Panc1 (cell line): ENCODE data around the gene FRMPD1. TPM values are rescaled to one million over a fixed set of nuclear protein-coding genes. Genes with fewer than 3 reads are reported as not detected.

Source experiments
- ATAC-seq: fragments of 200-7000 bp; cut with Tn5 transposase; 2 replicates; pipeline ENCODE4 v1.9.1; 2020; ENCODE audit warnings: mild to moderate bottlenecking, moderate library complexity
- BruUV-seq: library from RNA; stranded (reverse); fragments of 400-500 nt; replicated peaks from 2 replicates; lab custom pipeline; 2021; lab: Mats Ljungman, UMichigan
- CTCF ChIA-PET: fragments of 300-600 bp; sonication (Branson Sonifier 250); formaldehyde crosslinking; loops from one replicate; lab custom pipeline; 2022; ENCODE audit warnings: antibody characterized with exemption; lab: Charles Lee
- POLR2A ChIA-PET: fragments of 300-600 bp; sonication (Branson Sonifier 250); formaldehyde crosslinking; loops from one replicate; lab custom pipeline; 2022; ENCODE audit warnings: antibody characterized with exemption; lab: Charles Lee
- DNase-seq: peaks from one replicate; pipeline ENCODE4 v3.0.0-alpha.2; 2010; ENCODE audit warnings: low read depth, low spot score
- H3K27ac ChIP-seq: 2 replicates; pipeline ENCODE4 v1.5.1; 2011; ENCODE audit warnings: mild to moderate bottlenecking, low read length, inconsistent platforms
- H3K27me3 ChIP-seq: fragments of 200-500 bp; sonication (Bioruptor generic); 2 replicates; pipeline ENCODE4 v1.6.0; 2014; ENCODE audit warnings: low read length, inconsistent platforms; ENCODE audit not compliant: control insufficient read depth, insufficient read depth
- H3K36me3 ChIP-seq: fragments of 200-500 bp; sonication (Bioruptor generic); 2 replicates; pipeline ENCODE4 v1.5.1; 2014; ENCODE audit warnings: inconsistent platforms, mild to moderate bottlenecking, low read length, moderate library complexity; ENCODE audit not compliant: control insufficient read depth, insufficient read depth
- H3K4me1 ChIP-seq: 2 replicates; pipeline ENCODE4 v1.5.1; 2011; ENCODE audit warnings: inconsistent platforms, mild to moderate bottlenecking, low read length, moderate library complexity; ENCODE audit not compliant: control insufficient read depth, insufficient read depth
- H3K4me3 ChIP-seq, 2 experiments: 2 replicates each; pipeline ENCODE4 v1.5.1; 2011 to 2012; ENCODE audit warnings: low read depth in 2 of 2, low read length in 2 of 2, mild to moderate bottlenecking in 2 of 2, inconsistent platforms in 1 of 2, moderate library complexity in 1 of 2
- H3K9me3 ChIP-seq: fragments of 200-500 bp; sonication (Bioruptor generic); 2 replicates; pipeline ENCODE4 v1.5.1; 2014; ENCODE audit warnings: low read depth, mild to moderate bottlenecking, inconsistent platforms, low read length, moderate library complexity; ENCODE audit not compliant: control insufficient read depth, insufficient read depth
- CTCF ChIP-seq: fragments of 450-650 bp; IDR thresholded peaks from 2 replicates; pipeline ENCODE4 v1.5.1; 2017; ENCODE audit warnings: mild to moderate bottlenecking
- POLR2AphosphoS5 ChIP-seq: IDR thresholded peaks from 2 replicates; pipeline ENCODE4 v1.6.1; 2012; ENCODE audit warnings: mild to moderate bottlenecking, low read depth, low read length, moderate library complexity
- REST ChIP-seq, 2 experiments: IDR thresholded peaks; 2 replicates each; pipeline ENCODE4 v1.6.1; 2011 to 2012; ENCODE audit warnings: low read depth in 2 of 2, control low read depth in 1 of 2, low read length in 1 of 2, mild to moderate bottlenecking in 1 of 2, moderate library complexity in 1 of 2; ENCODE audit not compliant: insufficient read depth in 1 of 2
- SIN3A ChIP-seq: IDR thresholded peaks from 2 replicates; pipeline ENCODE4 v1.6.1; 2012; ENCODE audit warnings: low read depth, mild to moderate bottlenecking, low read length, moderate library complexity, borderline replicate concordance; ENCODE audit not compliant: insufficient read depth
- TCF7L2 ChIP-seq: IDR thresholded peaks from 2 replicates; pipeline ENCODE4 v1.6.1; 2011; ENCODE audit warnings: mild to moderate bottlenecking, low read depth, low read length, inconsistent platforms
- in situ Hi-C: cut with HindIII; loops from 2 replicates; pipeline ENCODE4 v1.10.0; 2016; ENCODE audit warnings: low sequenced_read_pairs, low pct_unique_long_range_greater_than_20kb
- intact Hi-C: fragments of 100-400 bp; cut with micrococcal nuclease; formaldehyde crosslinking; loops from one replicate; pipeline ENCODE4 v1.10.0; 2022; ENCODE audit not compliant: unreplicated experiment
- total RNA-seq: library from RNA; stranded (reverse); gene quantifications from one replicate; pipeline ENCODE4 v1.2.1, GENCODE V29; 2021; ENCODE audit not compliant: unreplicated experiment

FRMPD1 gene
- total RNA-seq, 1 experiment from 2014 or later: 0.21 TPM

- Histone ChIP-seq H3K4me3 (peak within 1 kb of the TSS; percentile 81 to 95), H3K27ac (peak within 1 kb of the TSS; percentile 98), H3K9me3 (no peaks in the 10 kb centered on the region), H3K36me3 (no peaks in the 10 kb centered on the region), H3K27me3 (no peaks in the 10 kb centered on the region), H3K4me1 (peaks cover 8% of the 10 kb centered on the region)
- BruUV-seq: TSS peak; percentile 85
- ChIA-PET POLR2A (interaction anchor here (0.7 kb wide), 3 partner anchors 10 to 646 kb away, joined by 3 to 13 read pairs (median 4); no protein-coding TSS in a partner anchor), CTCF (no interaction called here)
- intact Hi-C loops: no loop called here
- TF ChIP-seq POLR2AphosphoS5 (peak; percentile 82), TCF7L2 (no peak), REST (IDR thresholded peaks at IDR 0.05; ENCODE audit: insufficient read depth in 1 of 2, low read depth in 2 of 2, low read length in 1 of 2) (no peak), SIN3A (no peak; the same call in 1 of the 2 replicates)
- in situ Hi-C loops: no loop called here
- ATAC-seq (peak; percentile 96), DNase-seq (no peak)
These were observed 102.9 kb downstream of the FRMPD1 start, which contains the start of gene TRMT10B for GRCh38 chr9:37753489-37754190. TRMT10B (plus strand) TSS chr9:37753805; CDS start chr9:37761932, 8,127 bp downstream.

GRCh38 chr9:37758747-37759146 is 108.0 kb downstream of the FRMPD1 start:
- intact Hi-C loops: no loop called here

More at GRCh38 chr9:37758747-37759146, 108.0 kb downstream of the FRMPD1 start:
- TF ChIP-seq REST (IDR thresholded peaks at IDR 0.05; ENCODE audit: insufficient read depth in 1 of 2, low read depth in 2 of 2, low read length in 1 of 2) (no peak), TCF7L2 (no peak), SIN3A (no peak), CTCF (no peak), POLR2AphosphoS5 (no peak)
- DNase-seq (no peak), ATAC-seq (no peak)
- Histone ChIP-seq H3K9me3 (no peaks in the 10 kb centered on the region), H3K4me3 (no peak overlapping the region), H3K36me3 (no peaks in the 10 kb centered on the region), H3K4me1 (peaks cover 5% of the 10 kb centered on the region), H3K27ac (no peak overlapping the region), H3K27me3 (no peaks in the 10 kb centered on the region)
- no TSS peak for BruUV-seq
- CTCF ChIA-PET: no interaction called here
- in situ Hi-C loops: no loop called here
- POLR2A ChIA-PET: no interaction called here
